Activated CD4-positive, alpha-beta T cell treated with anti-CD3 and anti-CD28 coated beads for 36 hours (primary cell): Measurements from ENCODE around the gene EPN1. TPM values are rescaled to one million over a fixed set of nuclear protein-coding genes. Genes with fewer than 3 reads are reported as not detected.

ENCODE experiments used
- ATAC-seq: fragments of 200-7000 bp; cut with Tn5 transposase; one replicate; pipeline ENCODE4 v1.10.0; 2021; ENCODE audit warnings: mild to moderate bottlenecking, moderate library complexity
- CTCF ChIA-PET: fragments of 350-600 bp; sonication (Branson Sonifier 250); formaldehyde crosslinking; loops from one replicate; lab custom pipeline; 2021; ENCODE audit warnings: antibody characterized with exemption; lab: Charles Lee
- POLR2A ChIA-PET: fragments of 350-600 bp; sonication (Branson Sonifier 250); formaldehyde crosslinking; loops from one replicate; lab custom pipeline; 2021; ENCODE audit warnings: antibody characterized with exemption, inconsistent platforms; lab: Charles Lee
- DNase-seq: peaks from one replicate; pipeline ENCODE4 v3.0.0-alpha.2; 2020
- H3K27ac Mint-ChIP-seq: one replicate; pipeline ENCODE4 v1.8.0; 2021; ENCODE audit warnings: mixed read lengths
- H3K27me3 Mint-ChIP-seq: one replicate; pipeline ENCODE4 v1.8.0; 2021; ENCODE audit warnings: mixed read lengths
- H3K36me3 Mint-ChIP-seq: one replicate; pipeline ENCODE4 v1.8.0; 2021; ENCODE audit warnings: low read depth, mixed read lengths
- H3K4me1 Mint-ChIP-seq: one replicate; pipeline ENCODE4 v1.8.0; 2021; ENCODE audit warnings: mixed read lengths
- H3K4me3 Mint-ChIP-seq: one replicate; pipeline ENCODE4 v1.8.0; 2021; ENCODE audit warnings: mild to moderate bottlenecking, moderate library complexity, mixed read lengths
- H3K9me3 Mint-ChIP-seq: one replicate; pipeline ENCODE4 v1.8.0; 2021; ENCODE audit warnings: low read depth, mixed read lengths
- intact Hi-C, 2 experiments: fragments of 100-400 bp; cut with DNase I in 1 of 2; cut with micrococcal nuclease in 1 of 2; formaldehyde crosslinking; loops; one replicate each; pipeline versions ENCODE4 v1.14.2 to v1.15.1; 2022 to 2024; cut with DNase I, micrococcal nuclease
- total RNA-seq, 2 experiments: library from RNA; stranded (reverse); gene quantifications; one replicate each; pipeline ENCODE4 v1.2.3, GENCODE V29; 2021

Gene EPN1
- total RNA-seq, 2 experiments from 2014 or later = 32.5 to 37.1 TPM

DNA sequence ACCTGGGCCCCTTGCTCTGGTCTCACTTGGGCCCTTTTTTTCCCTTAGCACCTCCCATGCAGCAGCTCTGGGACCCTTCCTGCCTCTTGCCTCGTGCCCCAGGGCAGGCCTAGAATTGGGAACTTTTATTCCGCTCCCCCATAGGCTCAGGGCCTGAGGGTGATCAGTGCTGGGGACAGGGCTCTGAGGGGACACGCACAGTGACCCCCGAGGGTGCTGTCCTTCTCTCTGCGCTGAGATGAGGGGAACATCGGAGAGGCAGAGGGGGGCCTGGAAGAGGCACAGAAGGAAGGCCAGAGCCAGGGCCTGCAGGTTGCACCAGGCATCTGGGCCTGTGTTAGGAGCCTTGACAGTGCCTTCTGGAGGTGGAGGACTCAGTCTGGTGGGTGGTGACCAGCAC lies 10.8 kb downstream of the EPN1 start:
- Mint-ChIP-seq H3K4me3 (no peak overlapping the region), H3K4me1 (peaks cover 6% of the 10 kb centered on the region), H3K27ac (no peak overlapping the region), H3K9me3 (no peaks in the 10 kb centered on the region), H3K27me3 (no peaks in the 10 kb centered on the region), H3K36me3 (peaks cover 37% of the 10 kb centered on the region)
- ATAC-seq (no peak), DNase-seq (no peak)
- POLR2A ChIA-PET = no interaction called here
- intact Hi-C loops = no loop called here
- CTCF ChIA-PET = no interaction called here

- POLR2A ChIA-PET = no interaction called here
Measured at GRCh38 chr19:55686311-55687050, 11.5 kb downstream of the EPN1 start.

DNA sequence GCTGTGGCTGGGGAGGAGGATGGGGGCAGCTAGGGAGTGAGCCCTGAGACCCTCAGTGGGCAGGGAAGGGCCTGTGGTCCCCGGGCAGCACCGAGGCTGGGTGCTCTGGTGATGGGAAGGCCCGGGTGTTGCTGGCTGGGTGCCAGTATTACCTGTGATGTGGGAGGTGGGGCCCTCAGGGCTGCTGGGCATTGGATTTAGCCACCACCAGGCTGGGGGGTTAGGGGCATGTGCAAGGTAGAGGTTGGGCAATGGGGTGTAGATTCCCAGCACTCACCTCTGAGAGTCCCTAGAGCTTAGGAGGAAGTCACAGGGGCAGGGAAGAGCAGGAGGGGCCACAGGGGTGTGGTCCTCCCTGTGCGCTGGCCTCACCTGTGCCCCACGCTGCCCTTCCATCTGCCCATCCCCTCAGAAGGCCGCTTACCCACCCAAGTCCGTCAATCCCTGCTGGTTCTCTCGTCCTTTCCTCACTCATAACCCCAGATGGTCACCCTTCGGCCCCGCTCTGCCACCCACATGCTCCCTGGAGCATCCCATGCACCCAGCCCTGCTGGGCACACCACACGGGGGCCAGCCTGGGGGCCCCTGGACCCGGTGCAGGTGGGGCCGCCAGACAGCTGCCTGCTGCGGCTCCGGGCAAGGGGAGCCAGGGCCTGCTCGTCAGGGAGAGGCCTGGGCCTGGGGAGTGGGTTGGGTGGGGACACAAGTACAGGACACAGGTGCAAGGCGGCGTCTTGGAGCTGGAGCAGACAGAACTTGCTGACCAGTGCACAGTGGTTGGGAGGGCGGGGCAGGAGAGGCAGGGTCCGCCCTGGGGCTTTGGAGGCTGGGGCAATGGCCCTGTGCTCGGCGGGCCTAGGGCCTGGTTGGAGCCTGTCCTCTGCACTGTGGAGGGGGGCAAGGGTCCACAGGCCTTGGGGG lies 12.5 kb downstream of the EPN1 start:
- peaks cover 6% of the 10 kb centered on the region for H3K4me1 Mint-ChIP-seq
- ChIA-PET POLR2A (no interaction called here), CTCF (no interaction called here)
- H3K27ac Mint-ChIP-seq = no peak overlapping the region
- intact Hi-C loops = no loop called here
- H3K27me3 Mint-ChIP-seq = no peaks in the 10 kb centered on the region
- H3K9me3 Mint-ChIP-seq = no peaks in the 10 kb centered on the region
- no peak for ATAC-seq
- peaks cover 35% of the 10 kb centered on the region for H3K36me3 Mint-ChIP-seq
- DNase-seq = no peak
- no peak overlapping the region for H3K4me3 Mint-ChIP-seq

More at GRCh38 chr19:55686311-55687050, 11.5 kb downstream of the EPN1 start:
- Mint-ChIP-seq H3K4me3 (no peak overlapping the region), H3K9me3 (no peaks in the 10 kb centered on the region), H3K36me3 (peaks cover 37% of the 10 kb centered on the region), H3K4me1 (peaks cover 6% of the 10 kb centered on the region), H3K27me3 (no peaks in the 10 kb centered on the region), H3K27ac (no peak overlapping the region)
- no peak for ATAC-seq
- no peak for DNase-seq
- intact Hi-C loops = no loop called here
- CTCF ChIA-PET = no interaction called here

DNA sequence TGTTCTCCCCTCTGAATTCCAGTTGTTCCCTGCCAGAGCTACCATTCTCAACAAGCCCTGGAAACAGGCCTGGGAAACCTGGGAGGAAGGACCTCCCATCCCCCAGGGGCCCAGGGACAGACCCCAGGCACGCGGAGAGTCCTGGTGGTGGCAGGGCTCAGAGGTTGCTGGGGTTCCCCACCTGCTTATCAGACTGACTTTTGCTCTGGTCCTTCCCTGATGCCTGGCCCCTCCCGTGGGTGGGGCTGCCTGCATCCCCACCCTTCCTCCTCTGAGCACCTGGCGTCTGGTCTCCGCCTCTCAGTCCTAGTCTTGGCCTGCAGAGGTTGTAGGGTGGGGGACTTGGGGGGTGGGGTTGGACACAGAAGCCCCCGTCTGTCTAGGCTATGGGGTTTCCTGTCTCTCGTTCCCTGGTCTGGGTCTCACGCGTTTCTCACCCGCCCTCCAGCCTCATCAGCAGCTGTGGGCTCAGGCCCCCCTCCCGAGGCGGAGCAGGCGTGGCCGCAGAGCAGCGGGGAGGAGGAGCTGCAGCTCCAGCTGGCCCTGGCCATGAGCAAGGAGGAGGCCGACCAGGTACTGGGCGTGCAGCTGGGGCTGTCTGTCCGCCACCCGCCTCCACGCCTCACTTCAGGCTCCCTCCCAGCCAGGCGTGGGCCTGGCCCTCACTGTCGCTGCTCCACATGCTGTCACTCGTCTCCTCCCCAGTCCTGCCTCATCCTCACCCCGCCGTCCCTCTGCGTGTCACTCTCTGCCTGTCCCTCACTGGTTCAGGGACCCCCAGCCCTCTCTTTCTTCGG lies 13.6 kb downstream of the EPN1 start:
- peaks cover 5% of the 10 kb centered on the region for H3K4me1 Mint-ChIP-seq
- peaks cover 30% of the 10 kb centered on the region for H3K36me3 Mint-ChIP-seq
- no peak for DNase-seq
- H3K27me3 Mint-ChIP-seq = no peaks in the 10 kb centered on the region
- H3K27ac Mint-ChIP-seq = no peak overlapping the region
- intact Hi-C loops = no loop called here
- POLR2A ChIA-PET = no interaction called here
- no peak overlapping the region for H3K4me3 Mint-ChIP-seq
- CTCF ChIA-PET = no interaction called here
- no peak for ATAC-seq
- H3K9me3 Mint-ChIP-seq = no peaks in the 10 kb centered on the region

GRCh38 chr19:55689411-55690108 lies 14.5 kb downstream of the EPN1 start:
- Mint-ChIP-seq H3K36me3 (peaks cover 30% of the 10 kb centered on the region), H3K4me1 (peaks cover 3% of the 10 kb centered on the region), H3K4me3 (no peak overlapping the region), H3K27ac (no peak overlapping the region), H3K9me3 (no peaks in the 10 kb centered on the region), H3K27me3 (no peaks in the 10 kb centered on the region)
- ChIA-PET POLR2A (interaction anchor here (0.6 kb wide), 1 partner anchor 1594 kb away, joined by 3 read pairs; no protein-coding TSS in a partner anchor), CTCF (no interaction called here)
- no peak for ATAC-seq
- no peak for DNase-seq
- intact Hi-C loops = no loop called here

DNA sequence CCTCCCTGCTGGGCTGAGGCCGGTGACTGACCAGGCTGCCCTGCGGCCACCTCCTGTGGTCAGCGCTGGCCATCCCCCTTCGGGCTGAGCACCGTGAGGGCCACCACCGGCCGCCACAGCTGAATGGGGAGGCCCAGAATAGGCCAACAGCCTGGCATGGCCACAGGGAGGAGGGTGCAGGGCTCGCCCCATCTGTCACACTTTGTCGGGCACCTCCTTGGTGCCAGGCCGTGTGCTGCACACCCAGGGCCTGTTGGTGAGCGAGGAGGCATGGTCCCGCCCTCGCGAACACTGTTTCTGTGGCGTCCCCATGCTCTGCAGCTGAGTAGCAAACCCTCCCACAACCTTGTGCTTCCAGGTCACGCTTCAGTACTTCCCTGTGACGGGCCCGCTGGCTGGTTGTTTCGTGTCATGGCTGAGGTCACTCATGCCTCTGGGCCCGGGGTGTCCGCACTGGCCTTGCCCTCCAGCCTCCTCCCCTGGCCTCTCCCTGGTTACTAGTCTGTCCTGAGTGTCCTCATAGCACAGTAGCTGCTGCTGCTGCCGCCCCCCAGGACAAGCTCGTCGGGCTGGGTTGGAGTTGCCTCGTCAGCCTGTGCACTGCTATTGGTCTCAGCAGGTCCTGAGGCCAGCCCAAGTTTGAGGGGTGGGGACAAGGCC lies 15.2 kb downstream of the EPN1 start:
- CTCF ChIA-PET = no interaction called here
- ATAC-seq = no peak

GRCh38 chr19:55690769-55691545 lies 15.9 kb downstream of the EPN1 start:
- no peak for DNase-seq
- H3K9me3 Mint-ChIP-seq = no peaks in the 10 kb centered on the region
- intact Hi-C loops = no loop called here
- H3K36me3 Mint-ChIP-seq = peaks cover 26% of the 10 kb centered on the region
- H3K27me3 Mint-ChIP-seq = no peaks in the 10 kb centered on the region
- ChIA-PET POLR2A (no interaction called here), CTCF (no interaction called here)
- no peak overlapping the region for H3K4me3 Mint-ChIP-seq
- peaks cover 3% of the 10 kb centered on the region for H3K4me1 Mint-ChIP-seq
- H3K27ac Mint-ChIP-seq = no peak overlapping the region
- ATAC-seq = no peak

More for the DNA sequence above, 15.2 kb downstream of the EPN1 start:
- Mint-ChIP-seq H3K27me3 (no peaks in the 10 kb centered on the region), H3K36me3 (peaks cover 31% of the 10 kb centered on the region), H3K27ac (no peak overlapping the region), H3K9me3 (no peaks in the 10 kb centered on the region), H3K4me1 (peaks cover 3% of the 10 kb centered on the region), H3K4me3 (no peak overlapping the region)
- DNase-seq = no peak
- POLR2A ChIA-PET = interaction anchor here (0.6 kb wide), 1 partner anchor 1593 kb away, joined by 3 read pairs; no protein-coding TSS in a partner anchor
- intact Hi-C loops = no loop called here

DNA sequence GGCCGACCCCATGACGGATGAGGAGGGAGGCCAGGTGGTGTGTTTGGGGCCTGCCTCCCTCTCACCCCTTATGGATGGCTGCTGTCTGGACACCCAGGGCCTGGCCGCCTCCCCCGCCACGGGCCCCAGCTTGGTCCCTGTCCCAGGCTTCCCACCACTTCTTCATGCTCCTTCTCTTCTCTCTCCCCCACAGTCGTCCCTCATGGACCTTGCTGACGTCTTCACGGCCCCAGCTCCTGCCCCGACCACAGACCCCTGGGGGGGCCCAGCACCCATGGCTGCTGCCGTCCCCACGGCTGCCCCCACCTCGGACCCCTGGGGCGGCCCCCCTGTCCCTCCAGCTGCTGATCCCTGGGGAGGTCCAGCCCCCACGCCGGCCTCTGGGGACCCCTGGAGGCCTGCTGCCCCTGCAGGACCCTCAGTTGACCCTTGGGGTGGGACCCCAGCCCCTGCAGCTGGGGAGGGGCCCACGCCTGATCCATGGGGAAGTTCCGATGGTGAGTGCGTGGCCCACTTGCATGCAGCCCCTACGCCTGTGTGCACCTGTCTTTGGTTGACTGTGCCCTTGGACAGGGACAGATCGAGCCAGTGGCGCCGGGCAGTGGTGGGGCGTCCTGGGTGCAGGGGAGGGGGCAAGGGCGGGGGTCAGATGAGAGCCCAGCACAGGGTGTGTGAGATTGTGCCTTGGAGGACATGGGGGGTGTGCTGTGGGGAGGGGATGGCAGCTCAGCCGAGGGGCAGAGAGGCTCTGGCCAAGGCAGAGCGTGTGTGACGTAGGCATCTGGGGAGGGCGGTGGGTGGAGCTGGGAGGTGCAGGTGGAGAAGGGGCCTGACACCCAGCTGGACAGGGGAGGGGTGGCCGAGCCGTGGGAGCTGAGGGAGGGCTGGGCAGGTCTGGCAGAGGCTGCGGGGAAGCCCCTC lies 16.8 kb downstream of the EPN1 start:
- Mint-ChIP-seq H3K9me3 (no peaks in the 10 kb centered on the region), H3K27ac (no peak overlapping the region), H3K4me1 (no peaks in the 10 kb centered on the region), H3K27me3 (no peaks in the 10 kb centered on the region), H3K4me3 (no peak overlapping the region), H3K36me3 (peaks cover 20% of the 10 kb centered on the region)
- DNase-seq (no peak), ATAC-seq (no peak)
- CTCF ChIA-PET = interaction anchor here (0.7 kb wide), 1 partner anchor 65 kb away, joined by 3 read pairs; no protein-coding TSS in a partner anchor
- intact Hi-C loops = no loop called here
- POLR2A ChIA-PET = no interaction called here

GRCh38 chr19:55692681-55693081 lies 17.7 kb downstream of the EPN1 start:
- no peaks in the 10 kb centered on the region for H3K27me3 Mint-ChIP-seq
- H3K9me3 Mint-ChIP-seq = no peaks in the 10 kb centered on the region
- no peak for DNase-seq
- ATAC-seq = no peak
- peaks cover 22% of the 10 kb centered on the region for H3K36me3 Mint-ChIP-seq
- no peak overlapping the region for H3K4me3 Mint-ChIP-seq
- H3K4me1 Mint-ChIP-seq = no peaks in the 10 kb centered on the region
- ChIA-PET CTCF (interaction anchor here (0.7 kb wide), 1 partner anchor 66 kb away, joined by 3 read pairs; no protein-coding TSS in a partner anchor), POLR2A (interaction anchor here (0.6 kb wide), 1 partner anchor 26 kb away, joined by 3 read pairs; no protein-coding TSS in a partner anchor)
- intact Hi-C loops = no loop called here
- no peak overlapping the region for H3K27ac Mint-ChIP-seq
